ENCODE data around the gene PCDHGB1.
"Not testable (repeated sequence)": the region's sequence is repeated elsewhere in the genome, so short reads cannot be mapped to it uniquely, and the experiment has no call there.

PCDHGB1 gene

GRCh38 chr5:141320225-141321169 lies 29.4 kb upstream of the PCDHGB1 start, which contains the start of gene TAF7:
Gene TAF7 (minus strand): TSS chr5:141320784. CDS start chr5:141320044, 740 bp downstream.
- TF ChIP-seq CTCF (IDR thresholded peaks at IDR 0.05; ENCODE audit: insufficient read depth, low read depth, low read length, missing control alignments) = peak; percentile 88
- peak within 1 kb of the TSS; percentile 86 for H3K4me3 ChIP-seq (ENCODE audit: low read length)
- DNase-seq (ENCODE audit: low read depth) = peak; percentile 93

- no peak overlapping the region for H3K4me3 ChIP-seq (ENCODE audit: low read length)
- no peak for DNase-seq (ENCODE audit: low read depth)
- TF ChIP-seq CTCF (IDR thresholded peaks at IDR 0.05; ENCODE audit: insufficient read depth, low read depth, low read length, missing control alignments) = no peak
Observed at GRCh38 chr5:141322261-141322660, 27.6 kb upstream of the PCDHGB1 start.

DNA sequence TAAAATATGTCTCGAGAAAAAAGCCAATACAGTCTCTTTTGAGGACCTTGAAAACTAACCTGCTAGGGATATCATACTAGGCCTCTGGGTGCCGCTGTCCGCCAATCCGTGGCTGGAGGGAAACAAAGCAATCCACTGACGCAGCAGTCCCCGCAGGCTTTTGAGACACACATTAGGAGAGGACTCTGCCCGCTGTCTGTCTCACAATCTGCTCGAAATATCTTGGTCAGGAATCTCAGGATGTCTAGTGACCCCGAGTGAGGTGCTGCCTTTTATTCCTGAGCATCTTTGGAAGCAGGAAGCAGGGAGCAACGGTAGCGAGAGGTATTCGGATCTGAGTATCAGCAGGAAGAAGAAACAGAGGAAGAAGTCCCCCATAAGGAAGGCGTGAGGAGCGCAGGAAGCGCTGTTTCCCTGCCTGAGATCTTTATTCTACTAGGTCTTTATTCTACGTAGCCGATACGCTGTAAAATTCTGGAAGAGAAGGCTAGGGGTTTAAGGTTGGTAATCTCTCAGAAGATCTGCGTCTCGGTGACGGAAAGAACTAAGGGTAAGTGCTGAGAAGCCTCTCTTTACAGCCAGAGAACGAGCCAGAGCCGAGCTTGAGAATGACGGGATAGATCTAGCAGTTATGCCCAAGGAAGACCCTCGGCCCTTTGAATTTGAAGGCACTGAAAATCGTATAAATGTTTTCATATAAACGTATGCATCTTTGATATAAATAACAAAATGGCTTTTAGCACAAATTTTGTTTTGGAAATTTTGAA lies 23.6 kb upstream of the PCDHGB1 start:
- peak; percentile 58 for DNase-seq (ENCODE audit: low read depth)
- TF ChIP-seq CTCF (IDR thresholded peaks at IDR 0.05; ENCODE audit: insufficient read depth, low read depth, low read length, missing control alignments) = peak; percentile 49
- H3K4me3 ChIP-seq (ENCODE audit: low read length) = peak overlapping the region; percentile 40

DNA sequence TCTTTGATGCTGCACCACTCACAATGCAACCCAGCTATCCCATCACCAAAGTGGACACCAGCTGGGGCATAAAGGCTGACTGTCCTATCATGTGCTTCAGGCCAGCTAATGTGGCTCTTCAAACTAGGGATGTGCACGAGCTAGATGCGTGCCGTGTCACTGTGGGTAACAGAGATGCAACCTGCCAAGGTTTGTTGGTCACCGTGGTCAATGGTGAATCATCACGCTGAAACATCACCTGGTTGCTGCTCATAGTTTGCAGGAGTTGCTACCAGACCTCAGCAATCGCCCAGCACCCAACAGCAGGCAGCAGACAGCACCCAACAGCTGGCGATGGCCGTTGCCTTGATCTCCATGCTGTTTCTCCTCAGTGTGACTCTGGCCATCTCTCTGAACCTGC lies 21.7 kb upstream of the PCDHGB1 start:
- no peak for DNase-seq (ENCODE audit: low read depth)
- TF ChIP-seq CTCF (IDR thresholded peaks at IDR 0.05; ENCODE audit: insufficient read depth, low read depth, low read length, missing control alignments) = no peak

GRCh38 chr5:141330299-141331080 lies 19.4 kb upstream of the PCDHGB1 start, which contains the start of gene PCDHGA1:
Gene PCDHGA1 (plus strand): TSS chr5:141330514.
- peak; percentile 42 for TF ChIP-seq CTCF (IDR thresholded peaks at IDR 0.05; ENCODE audit: insufficient read depth, low read depth, low read length, missing control alignments)
- no peak within 1 kb of the TSS for H3K4me3 ChIP-seq (ENCODE audit: low read length)
- DNase-seq (ENCODE audit: low read depth) = peak; percentile 46

More for the DNA sequence above, 21.7 kb upstream of the PCDHGB1 start:
- H3K4me3 ChIP-seq (ENCODE audit: low read length) = no peak overlapping the region

DNA sequence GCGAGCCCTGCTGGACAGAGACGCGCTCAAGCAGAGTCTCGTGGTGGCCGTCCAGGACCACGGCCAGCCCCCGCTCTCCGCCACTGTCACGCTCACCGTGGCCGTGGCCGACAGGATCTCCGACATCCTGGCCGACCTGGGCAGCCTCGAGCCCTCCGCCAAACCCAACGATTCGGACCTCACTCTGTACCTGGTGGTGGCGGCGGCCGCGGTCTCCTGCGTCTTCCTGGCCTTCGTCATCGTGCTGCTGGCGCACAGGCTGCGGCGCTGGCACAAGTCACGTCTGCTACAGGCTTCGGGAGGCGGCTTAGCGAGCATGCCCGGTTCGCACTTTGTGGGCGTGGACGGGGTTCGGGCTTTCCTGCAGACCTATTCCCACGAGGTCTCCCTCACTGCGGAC lies 17.3 kb upstream of the PCDHGB1 start:
- not testable (repeated sequence) for DNase-seq (ENCODE audit: low read depth); H3K4me3 ChIP-seq (ENCODE audit: low read length)
